Caki2 (cell line): ENCODE data around the gene SHB. TPM values are rescaled to one million over a fixed set of nuclear protein-coding genes. Genes with fewer than 3 reads are reported as not detected.

Experiments used
- DNase-seq: peaks from one replicate; pipeline ENCODE4 v3.0.0-alpha.2; 2015; ENCODE audit warnings: low read depth
- in situ Hi-C: cut with HindIII; loops from 2 replicates; pipeline ENCODE4 v1.10.0; 2016; ENCODE audit warnings: low sequenced_read_pairs, low pct_unique_long_range_greater_than_20kb, mixed read lengths
- total RNA-seq: library from RNA; depleted of rRNA; stranded (reverse); fragments of >200 nt; shearing (Covaris generic); gene quantifications from 2 replicates; pipeline ENCODE4 v1.2.3, GENCODE V29; 2014; ENCODE audit warnings: low replicate concordance

The SHB gene
- total RNA-seq, 1 experiment from 2014 or later: 32.0 TPM

DNA sequence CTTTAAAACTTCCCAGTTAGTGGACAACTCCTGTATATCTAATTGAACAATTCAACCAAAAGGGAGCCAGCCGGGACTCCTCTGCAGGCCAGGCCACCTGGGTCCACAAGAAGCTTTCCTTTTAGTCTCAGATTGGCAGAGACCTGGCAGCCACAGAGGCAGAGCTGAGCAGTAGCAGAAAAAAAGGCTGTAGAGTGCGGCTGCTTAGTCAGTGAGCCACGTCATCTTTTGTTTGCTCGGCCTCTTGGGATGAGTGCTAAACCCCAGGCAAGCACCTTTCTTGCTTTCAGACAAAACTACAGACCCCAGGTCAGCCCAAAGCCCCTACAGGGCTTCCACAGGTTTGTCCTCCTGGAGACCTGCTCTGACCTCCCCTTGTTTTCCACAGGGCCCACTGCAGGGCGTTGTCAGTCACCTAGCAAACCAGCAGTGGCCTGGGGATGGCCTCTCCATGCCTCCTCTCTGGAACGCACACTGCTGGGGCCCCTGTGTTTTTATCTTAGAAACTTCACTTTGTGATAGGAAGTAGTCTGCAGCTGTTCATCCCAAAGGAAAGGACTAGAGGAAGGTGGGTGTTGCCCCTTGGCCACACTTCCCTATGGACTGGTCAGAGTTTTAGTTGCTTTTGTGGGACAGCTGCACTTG, 49.9 kb downstream of the SHB start:
- in situ Hi-C loops: no loop called here
- DNase-seq: peak; percentile 60

DNA sequence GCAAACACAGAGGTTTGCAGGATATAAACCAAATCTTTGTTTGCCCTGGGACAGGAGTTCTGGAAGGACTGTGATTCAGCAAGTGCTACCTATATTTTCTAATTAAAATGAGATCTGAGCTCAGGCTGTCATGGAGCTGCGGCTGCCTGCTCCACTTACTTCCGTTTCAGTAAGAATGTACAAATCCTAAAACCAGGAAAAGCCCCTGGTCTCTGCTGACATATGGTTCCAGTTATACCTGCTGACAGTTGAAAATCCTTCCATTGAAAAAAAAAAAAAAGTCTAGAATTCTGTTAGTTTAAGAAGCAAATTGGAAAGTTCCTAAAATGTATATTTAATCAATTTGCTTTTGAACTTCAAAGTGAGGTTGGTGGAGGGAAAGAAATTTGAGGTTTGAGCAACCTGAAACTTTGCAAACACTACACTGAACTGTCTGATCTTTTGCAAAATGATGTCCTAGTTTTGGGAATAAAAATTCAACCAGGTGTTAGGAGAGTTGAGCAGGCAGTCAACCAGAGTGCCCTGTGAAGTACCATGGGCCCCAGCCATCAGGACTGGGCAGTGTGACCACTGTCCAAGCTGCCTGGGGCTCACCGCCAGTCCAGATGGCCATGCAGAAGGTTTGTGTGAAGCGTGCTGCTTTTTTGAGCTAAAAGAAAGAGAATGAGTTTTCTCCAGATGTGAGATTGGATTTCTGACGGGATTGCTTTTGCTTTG, 50.6 kb downstream of the SHB start:
- no peak for DNase-seq
- in situ Hi-C loops: no loop called here

GRCh38 chr9:38017885-38018186, 51.2 kb downstream of the SHB start:
- no peak for DNase-seq

GRCh38 chr9:38017149-38017884, 51.7 kb downstream of the SHB start:
- in situ Hi-C loops: no loop called here
- DNase-seq: peak; percentile 91

More at GRCh38 chr9:38017885-38018186, 51.2 kb downstream of the SHB start:
- in situ Hi-C loops: no loop called here

DNA sequence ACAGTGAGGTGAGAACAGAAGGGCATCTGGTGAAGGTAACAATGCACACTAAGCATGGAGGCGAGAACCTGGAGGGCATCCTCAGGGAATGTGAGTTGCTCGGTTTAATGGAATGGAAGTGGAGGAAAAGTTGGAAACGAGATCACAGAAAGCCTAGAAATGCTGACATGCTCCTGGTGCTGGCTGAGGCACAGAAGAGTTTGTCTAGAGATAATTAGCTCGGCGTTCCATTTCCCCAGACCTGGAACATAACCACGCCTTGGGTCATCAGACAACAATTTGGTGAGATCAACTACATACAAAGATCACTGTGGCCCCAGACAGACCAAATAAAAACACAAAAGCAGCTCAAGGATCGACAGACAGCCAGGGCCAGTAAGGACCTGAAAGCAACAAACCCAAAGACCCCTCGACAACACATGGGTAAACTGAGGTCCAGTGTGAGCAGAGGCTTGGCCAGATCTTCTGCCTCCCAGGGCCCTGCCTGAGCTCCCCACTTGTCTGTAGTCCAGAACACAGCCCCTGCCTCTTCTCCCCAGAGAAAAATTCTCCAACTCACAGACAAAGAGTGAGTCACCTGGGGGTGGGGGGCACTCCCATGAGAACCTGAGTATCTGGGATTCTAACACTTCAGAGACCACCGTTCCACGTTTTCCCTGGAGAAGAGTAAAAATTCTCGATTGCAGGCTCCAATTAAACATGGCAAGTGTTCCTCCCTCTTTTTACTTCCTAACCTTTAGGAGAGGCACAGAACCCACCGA, 52.5 kb downstream of the SHB start:
- DNase-seq: peak; percentile 74
- in situ Hi-C loops: no loop called here

DNA sequence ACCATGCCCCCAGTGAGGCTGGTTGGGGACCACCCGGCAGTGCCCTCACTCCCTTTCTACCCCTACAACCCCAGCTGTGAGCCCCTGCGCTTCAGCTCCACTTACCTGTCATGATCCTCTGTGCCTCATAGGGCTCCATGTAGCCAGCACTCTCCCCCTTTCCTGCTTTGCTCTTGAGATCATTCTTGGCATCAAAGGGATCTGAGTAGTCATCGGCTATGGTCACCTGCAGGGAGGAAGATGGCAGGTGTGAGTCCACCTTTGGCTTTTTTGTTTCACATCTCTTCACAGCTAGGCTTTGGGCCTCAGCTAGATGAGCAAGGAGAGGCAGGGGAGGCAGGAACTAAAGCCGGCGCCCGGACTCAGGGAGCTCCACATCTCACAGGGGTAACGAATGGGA, 53.1 kb downstream of the SHB start:
- in situ Hi-C loops: no loop called here
- DNase-seq: no peak

DNA sequence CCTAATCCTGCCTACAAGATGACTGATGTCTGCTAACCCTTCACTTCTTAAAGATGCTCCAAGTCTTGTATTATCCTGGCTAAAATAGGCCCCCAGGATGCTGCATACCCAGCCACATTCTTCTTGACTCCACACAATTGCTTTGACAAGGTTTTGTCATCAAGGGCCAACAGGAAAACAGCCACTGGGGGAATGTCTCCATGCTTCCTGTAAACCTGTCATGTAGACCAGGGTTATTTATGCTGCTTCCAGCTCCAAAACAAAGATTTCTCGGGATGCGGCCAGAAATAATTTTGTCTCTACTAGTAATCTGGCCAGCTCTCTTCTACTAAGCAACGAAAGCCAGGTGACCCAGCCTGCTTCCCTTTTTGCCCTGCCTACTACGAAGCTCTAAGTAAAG, 53.8 kb downstream of the SHB start:
- DNase-seq: no peak
- in situ Hi-C loops: no loop called here

DNA sequence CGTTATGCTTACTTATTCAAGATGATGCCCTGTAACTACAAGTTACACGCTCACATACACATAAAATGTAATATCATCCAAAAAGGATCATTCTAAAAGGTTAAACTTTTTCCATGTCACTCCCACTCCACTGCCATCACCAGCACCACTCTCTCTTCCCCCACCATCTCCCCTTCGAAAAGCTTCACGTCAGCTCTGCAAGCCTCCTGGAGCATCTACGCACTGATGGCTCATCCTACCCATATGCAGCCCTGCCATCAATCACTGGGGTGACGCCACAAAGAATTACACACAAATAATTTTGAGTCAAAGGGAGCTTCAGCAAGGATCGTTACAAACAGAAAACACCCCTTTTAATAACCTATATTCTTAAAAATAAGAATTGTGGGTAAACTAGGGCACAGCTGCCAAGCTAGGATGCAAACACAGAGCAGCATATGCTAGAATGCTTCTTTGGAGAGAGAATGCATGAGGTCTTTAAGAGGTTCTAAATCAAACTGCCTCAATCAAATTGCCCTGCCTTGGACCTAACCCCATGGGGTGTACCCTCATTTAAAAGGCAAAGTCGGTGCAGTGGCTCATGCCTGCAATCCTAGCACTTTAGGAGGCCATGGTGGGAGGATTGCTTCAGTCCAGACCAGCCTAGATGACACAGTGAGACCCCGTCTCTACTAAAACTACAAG, 56.1 kb downstream of the SHB start:
- DNase-seq: no peak
- in situ Hi-C loops: no loop called here

GRCh38 chr9:38011991-38012390, 57.0 kb downstream of the SHB start:
- no peak for DNase-seq
- in situ Hi-C loops: no loop called here

- DNase-seq: no peak
- in situ Hi-C loops: no loop called here
These were observed 57.9 kb downstream of the SHB start for GRCh38 chr9:38010918-38011704.

- in situ Hi-C loops: no loop called here
- DNase-seq: no peak
These were observed 59.0 kb downstream of the SHB start for GRCh38 chr9:38009990-38010389.

- no peak for DNase-seq
- in situ Hi-C loops: no loop called here
These were observed 60.0 kb downstream of the SHB start for GRCh38 chr9:38009035-38009501.

DNA sequence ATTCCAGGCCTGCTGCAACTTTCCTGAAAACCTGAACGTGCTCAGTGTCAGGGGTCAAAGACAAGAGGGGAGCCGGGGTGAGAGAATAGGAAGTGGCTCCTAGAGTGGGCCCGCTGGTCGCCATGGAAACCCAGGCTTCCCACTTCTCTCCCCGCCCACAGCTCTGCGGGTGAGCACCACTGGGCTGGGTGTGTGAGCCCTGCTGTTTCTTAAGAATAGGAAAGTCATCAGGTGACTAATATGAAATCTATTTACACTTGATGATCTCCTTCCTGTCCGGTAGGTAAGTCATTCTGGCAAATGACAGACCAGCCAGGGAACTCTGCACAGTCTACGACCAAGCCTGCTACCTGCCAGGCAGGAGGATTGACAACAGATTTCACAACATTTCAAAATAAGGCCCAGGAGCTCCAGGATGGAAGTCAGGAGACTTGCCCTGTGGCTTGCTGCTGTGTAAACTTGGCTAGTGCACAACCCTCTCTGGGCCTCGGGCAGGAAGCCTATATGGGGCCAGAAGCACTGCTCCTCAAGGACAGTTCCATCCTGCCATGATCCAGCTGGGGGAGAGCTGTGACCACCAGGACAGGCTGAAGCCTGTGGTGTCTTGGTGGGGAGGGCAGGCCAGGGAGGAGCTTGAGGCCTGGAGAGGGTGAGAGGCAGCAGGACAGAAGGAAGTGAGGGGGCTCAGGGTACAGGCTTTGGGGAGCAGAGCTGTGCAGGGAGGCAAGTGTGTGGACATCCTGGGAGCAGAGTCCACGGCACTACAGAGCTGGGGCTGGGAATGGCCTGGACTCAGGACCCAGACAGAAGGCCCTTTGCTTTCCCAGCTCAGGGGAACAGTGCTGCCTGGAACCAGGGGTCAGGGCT, 60.6 kb downstream of the SHB start:
- DNase-seq: peak; percentile 79
- in situ Hi-C loops: no loop called here

- peak; percentile 47 for DNase-seq
- in situ Hi-C loops: no loop called here
These were observed 62.0 kb downstream of the SHB start for GRCh38 chr9:38007016-38007415.

- no peak for DNase-seq
- in situ Hi-C loops: no loop called here
These were observed 62.9 kb downstream of the SHB start for GRCh38 chr9:38006163-38006562.

- in situ Hi-C loops: no loop called here
- DNase-seq: no peak
These were observed 64.0 kb downstream of the SHB start for GRCh38 chr9:38004809-38005560.
